Mesothelial cell of epicardium (in vitro differentiated cells): Measurements from ENCODE around the gene STK33. TPM values are rescaled to one million over a fixed set of nuclear protein-coding genes. Genes with fewer than 3 reads are reported as not detected.

Source experiments
- DNase-seq, 2 experiments: peaks; one replicate each; pipeline ENCODE4 v3.0.0; 2021; ENCODE audit warnings: low spot score in 2 of 2; ENCODE audit not compliant: unreplicated experiment in 2 of 2
- H3K27ac Mint-ChIP-seq: 2 replicates; pipeline ENCODE4 v1.8.0; 2021; ENCODE audit warnings: mixed read lengths
- H3K27me3 Mint-ChIP-seq: 2 replicates; pipeline ENCODE4 v1.8.0; 2021; ENCODE audit warnings: low read depth, mixed read lengths
- H3K36me3 Mint-ChIP-seq: 2 replicates; pipeline ENCODE4 v1.8.0; 2021; ENCODE audit warnings: mixed read lengths
- H3K4me1 Mint-ChIP-seq: 2 replicates; pipeline ENCODE4 v1.8.0; 2021; ENCODE audit warnings: mixed read lengths
- H3K4me3 Mint-ChIP-seq: 2 replicates; pipeline ENCODE4 v1.8.0; 2021; ENCODE audit warnings: mild to moderate bottlenecking, moderate library complexity, mixed read lengths
- H3K9me3 Mint-ChIP-seq: 2 replicates; pipeline ENCODE4 v1.8.0; 2021; ENCODE audit warnings: mixed read lengths
- CTCF ChIP-seq: fragments of 200-600 bp; sonication (generic); IDR thresholded peaks from one replicate; pipeline ENCODE4 v1.5.0; 2021; ENCODE audit warnings: antibody characterized with exemption; ENCODE audit not compliant: unreplicated experiment
- total RNA-seq: library from RNA; stranded (reverse); gene quantifications from 3 replicates; pipeline ENCODE4 v1.2.1, GENCODE V29; 2021

Gene STK33
- total RNA-seq, 1 donor from 2014 or later, result 12.2 TPM

GRCh38 chr11:8389029-8389996, 204.7 kb downstream of the STK33 start:
- Mint-ChIP-seq H3K4me3 (no peak overlapping the region), H3K27me3 (no peaks in the 10 kb centered on the region), H3K9me3 (no peaks in the 10 kb centered on the region), H3K27ac (peak overlapping the region; percentile 91), H3K4me1 (peaks cover 28% of the 10 kb centered on the region), H3K36me3 (no peaks in the 10 kb centered on the region)
- no peak for TF ChIP-seq CTCF
- no peak for DNase-seq

GRCh38 chr11:8387693-8388092, 206.3 kb downstream of the STK33 start:
- no peak overlapping the region for H3K27ac Mint-ChIP-seq
- no peak for TF ChIP-seq CTCF
- H3K9me3 Mint-ChIP-seq, result no peaks in the 10 kb centered on the region
- H3K4me3 Mint-ChIP-seq, result no peak overlapping the region
- DNase-seq, result no peak
- H3K4me1 Mint-ChIP-seq, result peaks cover 34% of the 10 kb centered on the region
- H3K36me3 Mint-ChIP-seq, result no peaks in the 10 kb centered on the region
- no peaks in the 10 kb centered on the region for H3K27me3 Mint-ChIP-seq

GRCh38 chr11:8387141-8387540, 206.9 kb downstream of the STK33 start:
- no peak for TF ChIP-seq CTCF
- H3K9me3 Mint-ChIP-seq, result no peaks in the 10 kb centered on the region

GRCh38 chr11:8386134-8386864, 207.7 kb downstream of the STK33 start:
- Mint-ChIP-seq H3K4me1 (peaks cover 36% of the 10 kb centered on the region), H3K27me3 (no peaks in the 10 kb centered on the region)
- no peak for TF ChIP-seq CTCF

More at GRCh38 chr11:8387141-8387540, 206.9 kb downstream of the STK33 start:
- Mint-ChIP-seq H3K4me1 (peaks cover 36% of the 10 kb centered on the region), H3K4me3 (no peak overlapping the region), H3K36me3 (no peaks in the 10 kb centered on the region), H3K27ac (no peak overlapping the region), H3K27me3 (no peaks in the 10 kb centered on the region)
- DNase-seq, result no peak

GRCh38 chr11:8384199-8384821, 209.7 kb downstream of the STK33 start:
- H3K4me3 Mint-ChIP-seq, result no peak overlapping the region
- peaks cover 26% of the 10 kb centered on the region for H3K4me1 Mint-ChIP-seq
- no peaks in the 10 kb centered on the region for H3K27me3 Mint-ChIP-seq
- H3K27ac Mint-ChIP-seq, result peak overlapping the region; percentile 18
- no peaks in the 10 kb centered on the region for H3K36me3 Mint-ChIP-seq
- TF ChIP-seq CTCF, result no peak
- no peaks in the 10 kb centered on the region for H3K9me3 Mint-ChIP-seq
- DNase-seq, result no peak

More at GRCh38 chr11:8386134-8386864, 207.7 kb downstream of the STK33 start:
- no peak for DNase-seq
- Mint-ChIP-seq H3K27ac (no peak overlapping the region), H3K36me3 (no peaks in the 10 kb centered on the region), H3K9me3 (no peaks in the 10 kb centered on the region), H3K4me3 (no peak overlapping the region)
